ENCODE results near the gene TUBG2. TPM values are rescaled to one million over a fixed set of nuclear protein-coding genes. Genes with fewer than 3 reads are reported as not detected.

Gene TUBG2
- total RNA-seq, 2 experiments from 2014 or later: 10.4 to 23.4 TPM

DNA sequence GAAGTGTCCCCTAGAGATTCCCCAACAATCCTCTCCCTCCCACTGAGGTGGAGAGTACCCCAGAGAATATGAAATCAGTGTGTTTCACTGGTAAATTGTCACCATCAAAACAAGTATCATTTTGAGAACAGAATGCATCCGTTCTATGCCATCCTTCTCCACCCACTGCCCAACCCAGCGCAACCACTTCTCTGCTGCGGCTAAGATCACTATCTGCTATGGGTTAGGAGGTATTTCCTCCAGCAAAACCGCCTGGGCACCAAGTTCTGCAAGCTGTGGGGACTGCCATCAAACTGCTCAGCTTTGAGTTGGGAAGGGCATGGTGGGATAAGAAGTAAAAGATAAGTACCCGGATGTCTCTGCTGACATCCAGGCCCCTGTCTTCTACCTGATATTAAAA, 47.6 kb downstream of the TUBG2 start:
- no peak for TF ChIP-seq EZH2phosphoT487 (IDR thresholded peaks at IDR 0.05; ENCODE audit: borderline replicate concordance, low read depth, low read length)
- TF ChIP-seq, protein P1, sequence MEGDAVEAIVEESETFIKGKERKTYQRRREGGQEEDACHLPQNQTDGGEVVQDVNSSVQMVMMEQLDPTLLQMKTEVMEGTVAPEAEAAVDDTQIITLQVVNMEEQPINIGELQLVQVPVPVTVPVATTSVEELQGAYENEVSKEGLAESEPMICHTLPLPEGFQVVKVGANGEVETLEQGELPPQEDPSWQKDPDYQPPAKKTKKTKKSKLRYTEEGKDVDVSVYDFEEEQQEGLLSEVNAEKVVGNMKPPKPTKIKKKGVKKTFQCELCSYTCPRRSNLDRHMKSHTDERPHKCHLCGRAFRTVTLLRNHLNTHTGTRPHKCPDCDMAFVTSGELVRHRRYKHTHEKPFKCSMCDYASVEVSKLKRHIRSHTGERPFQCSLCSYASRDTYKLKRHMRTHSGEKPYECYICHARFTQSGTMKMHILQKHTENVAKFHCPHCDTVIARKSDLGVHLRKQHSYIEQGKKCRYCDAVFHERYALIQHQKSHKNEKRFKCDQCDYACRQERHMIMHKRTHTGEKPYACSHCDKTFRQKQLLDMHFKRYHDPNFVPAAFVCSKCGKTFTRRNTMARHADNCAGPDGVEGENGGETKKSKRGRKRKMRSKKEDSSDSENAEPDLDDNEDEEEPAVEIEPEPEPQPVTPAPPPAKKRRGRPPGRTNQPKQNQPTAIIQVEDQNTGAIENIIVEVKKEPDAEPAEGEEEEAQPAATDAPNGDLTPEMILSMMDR (conservative IDR thresholded peaks at IDR 0.05; ENCODE audit: low read length): no peak
- CTCF ChIA-PET (ENCODE audit: unreplicated experiment): no interaction called here
- Histone ChIP-seq H3K36me3 (ENCODE audit: insufficient read depth, low read length) (peaks cover 92% of the 10 kb centered on the region), H3K79me2 (ENCODE audit: insufficient read depth, low read depth, low read length) (no peaks in the 10 kb centered on the region), H3K4me3 (ENCODE audit: low read depth, low read length, poor library complexity, severe bottlenecking) (no peak overlapping the region), H3K9me3 (ENCODE audit: low read length) (no peaks in the 10 kb centered on the region), H3K9me2 (ENCODE audit: insufficient read depth, low read length) (no peaks in the 10 kb centered on the region), H3K4me1 (ENCODE audit: insufficient read depth, low read length, poor library complexity, severe bottlenecking) (peaks cover 14% of the 10 kb centered on the region), H3K4me2 (ENCODE audit: low read length) (no peak overlapping the region), H3K27ac (ENCODE audit: low read depth, low read length, poor library complexity, severe bottlenecking) (no peak overlapping the region), H2AFZ (ENCODE audit: low read length) (no peak overlapping the region), H4K20me1 (ENCODE audit: insufficient read depth, low read length) (no peaks in the 10 kb centered on the region)
- POLR2A ChIA-PET: interaction anchor here (0.6 to 1.0 kb wide), 2 partner anchors 42 to 46 kb away, joined by 3 read pairs; no protein-coding TSS in a partner anchor
- no peak for DNase-seq (ENCODE audit: low spot score)
- intact Hi-C loops (cut with micrococcal nuclease; ENCODE audit: unreplicated experiment): no loop called here
- no TSS peak for BruUV-seq (replicated peaks)

DNA sequence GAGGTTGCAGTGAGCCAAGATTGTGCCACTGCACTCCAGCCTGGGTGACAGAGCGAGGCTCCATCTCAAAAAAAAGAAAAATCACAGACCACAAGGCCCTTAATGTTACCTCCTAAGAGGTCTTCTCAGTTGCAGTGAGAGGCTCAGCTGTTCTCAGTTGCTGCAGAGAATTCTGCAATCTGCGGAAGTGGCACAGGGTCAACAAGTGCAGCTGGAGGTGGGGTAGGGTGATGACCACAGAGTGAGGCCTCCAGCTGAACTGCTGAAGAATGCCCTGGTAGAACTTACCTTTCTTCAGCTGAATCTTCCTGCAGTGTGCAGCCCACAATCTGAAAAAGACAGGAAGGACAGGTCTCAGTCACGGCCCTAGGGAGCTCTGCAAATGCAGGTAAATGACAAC, 49.5 kb downstream of the TUBG2 start:
- ChIA-PET CTCF (ENCODE audit: unreplicated experiment) (interaction anchor here (1.1 kb wide), 1 partner anchor 55 kb away, joined by 4 read pairs; no protein-coding TSS in a partner anchor), POLR2A (interaction anchor here (1.0 to 1.4 kb wide), 2 partner anchors 9 to 19 kb away, joined by 3 read pairs; no protein-coding TSS in a partner anchor)
- no peaks in the 10 kb centered on the region for H3K79me2 ChIP-seq (ENCODE audit: insufficient read depth, low read depth, low read length)
- H3K36me3 ChIP-seq (ENCODE audit: insufficient read depth, low read length): peaks cover 94% of the 10 kb centered on the region
- TF ChIP-seq EZH2phosphoT487 (IDR thresholded peaks at IDR 0.05; ENCODE audit: borderline replicate concordance, low read depth, low read length): no peak
- TF ChIP-seq, protein P1 (conservative IDR thresholded peaks at IDR 0.05; ENCODE audit: low read length): no peak
- H3K27ac ChIP-seq (ENCODE audit: low read depth, low read length, poor library complexity, severe bottlenecking): no peak overlapping the region
- no peak overlapping the region for H3K4me2 ChIP-seq (ENCODE audit: low read length)
- H3K9me2 ChIP-seq (ENCODE audit: insufficient read depth, low read length): no peaks in the 10 kb centered on the region
- no peak overlapping the region for H3K4me3 ChIP-seq (ENCODE audit: low read depth, low read length, poor library complexity, severe bottlenecking)
- H4K20me1 ChIP-seq (ENCODE audit: insufficient read depth, low read length): no peaks in the 10 kb centered on the region
- no peaks in the 10 kb centered on the region for H3K9me3 ChIP-seq (ENCODE audit: low read length)
- BruUV-seq (replicated peaks): no TSS peak
- H2AFZ ChIP-seq (ENCODE audit: low read length): no peak overlapping the region
- H3K4me1 ChIP-seq (ENCODE audit: insufficient read depth, low read length, poor library complexity, severe bottlenecking): peaks cover 11% of the 10 kb centered on the region
- intact Hi-C loops (cut with micrococcal nuclease; ENCODE audit: unreplicated experiment): no loop called here
- DNase-seq (ENCODE audit: low spot score): no peak

DNA sequence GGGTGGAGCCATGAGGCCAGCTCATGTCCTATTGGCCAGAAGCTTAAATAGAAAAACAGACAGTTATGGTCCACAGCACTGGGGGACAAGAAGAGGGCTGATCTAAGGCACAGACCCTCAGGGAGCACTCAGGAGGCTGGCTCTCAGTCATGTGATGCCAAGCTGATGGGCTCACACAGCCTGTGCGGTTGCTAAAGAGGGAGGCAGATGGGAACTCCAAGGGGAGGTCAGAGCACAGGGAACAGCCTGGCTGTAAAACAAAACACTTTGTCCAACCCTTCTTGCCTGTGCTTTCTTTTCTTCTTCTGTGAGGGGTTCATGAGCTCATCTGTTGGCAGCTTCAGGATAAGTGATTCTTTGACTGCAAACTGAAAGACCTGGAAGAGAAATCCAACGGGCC, 50.5 kb downstream of the TUBG2 start:
- intact Hi-C loops (cut with micrococcal nuclease; ENCODE audit: unreplicated experiment): no loop called here
- H3K9me3 ChIP-seq (ENCODE audit: low read length): no peaks in the 10 kb centered on the region
- no peak overlapping the region for H3K4me2 ChIP-seq (ENCODE audit: low read length)
- no peak overlapping the region for H3K4me3 ChIP-seq (ENCODE audit: low read depth, low read length, poor library complexity, severe bottlenecking)
- no TSS peak for BruUV-seq (replicated peaks)
- no peak overlapping the region for H2AFZ ChIP-seq (ENCODE audit: low read length)
- H3K79me2 ChIP-seq (ENCODE audit: insufficient read depth, low read depth, low read length): no peaks in the 10 kb centered on the region
- no peaks in the 10 kb centered on the region for H4K20me1 ChIP-seq (ENCODE audit: insufficient read depth, low read length)
- POLR2A ChIA-PET: interaction anchor here (0.6 to 1.4 kb wide), 2 partner anchors 8 to 116 kb away, joined by 3 read pairs; no protein-coding TSS in a partner anchor
- no peak overlapping the region for H3K27ac ChIP-seq (ENCODE audit: low read depth, low read length, poor library complexity, severe bottlenecking)
- H3K4me1 ChIP-seq (ENCODE audit: insufficient read depth, low read length, poor library complexity, severe bottlenecking): peaks cover 10% of the 10 kb centered on the region
- no peak for DNase-seq (ENCODE audit: low spot score)
- no peak for TF ChIP-seq EZH2phosphoT487 (IDR thresholded peaks at IDR 0.05; ENCODE audit: borderline replicate concordance, low read depth, low read length)
- TF ChIP-seq, protein P1 (conservative IDR thresholded peaks at IDR 0.05; ENCODE audit: low read length): no peak
- peaks cover 93% of the 10 kb centered on the region for H3K36me3 ChIP-seq (ENCODE audit: insufficient read depth, low read length)
- H3K9me2 ChIP-seq (ENCODE audit: insufficient read depth, low read length): no peaks in the 10 kb centered on the region
- CTCF ChIA-PET (ENCODE audit: unreplicated experiment): no interaction called here

Measured in OCI-LY7 (cell line).